WTC11 (cell line): ENCODE results near the gene WDR81. TPM values are rescaled to one million over a fixed set of nuclear protein-coding genes. Genes with fewer than 3 reads are reported as not detected.

Source experiments
- ATAC-seq: fragments of 200-7000 bp; cut with Tn5 transposase; 2 replicates; pipeline ENCODE4 v1.10.0; 2021; ENCODE audit warnings: mild to moderate bottlenecking, moderate library complexity
- CTCF ChIA-PET: fragments of 300-600 bp; sonication (Branson Sonifier 250); formaldehyde crosslinking; loops from one replicate; lab custom pipeline; 2021; ENCODE audit warnings: antibody characterized with exemption; lab: Charles Lee
- POLR2A ChIA-PET: fragments of 350-600 bp; sonication (Branson Sonifier 250); formaldehyde crosslinking; loops from one replicate; lab custom pipeline; 2021; ENCODE audit warnings: antibody characterized with exemption; lab: Charles Lee
- DNase-seq: peaks from one replicate; pipeline ENCODE4 v3.0.0; 2021; ENCODE audit warnings: low spot score
- H3K27ac Mint-ChIP-seq: 2 replicates; pipeline ENCODE4 v1.8.0; 2021; ENCODE audit warnings: mixed read lengths
- H3K27me3 Mint-ChIP-seq: 2 replicates; pipeline ENCODE4 v1.8.0; 2021; ENCODE audit warnings: low read depth, mild to moderate bottlenecking, moderate library complexity, mixed read lengths
- H3K36me3 Mint-ChIP-seq: 2 replicates; pipeline ENCODE4 v1.8.0; 2021; ENCODE audit warnings: mixed read lengths
- H3K4me1 Mint-ChIP-seq: 2 replicates; pipeline ENCODE4 v1.8.0; 2022; ENCODE audit warnings: mixed read lengths
- H3K4me3 Mint-ChIP-seq: 2 replicates; pipeline ENCODE4 v1.8.0; 2021; ENCODE audit warnings: mild to moderate bottlenecking, moderate library complexity, mixed read lengths
- H3K9me3 Mint-ChIP-seq: 2 replicates; pipeline ENCODE4 v1.8.0; 2021; ENCODE audit warnings: mixed read lengths
- CTCF ChIP-seq: fragments of 200-600 bp; IDR thresholded peaks from 2 replicates; pipeline ENCODE4 v1.8.0; 2022; ENCODE audit warnings: antibody characterized with exemption
- ELF4 ChIP-seq: sonication (generic); formaldehyde crosslinking; IDR thresholded peaks from 2 replicates; pipeline ENCODE4 v1.8.1; 2022; ENCODE audit warnings: low read depth, mild to moderate bottlenecking, moderate library complexity, missing genetic modification reagents
- FOXK1 ChIP-seq: sonication (generic); formaldehyde crosslinking; IDR thresholded peaks from 2 replicates; pipeline ENCODE4 v1.8.0; 2022; ENCODE audit warnings: mild to moderate bottlenecking, moderate library complexity, missing genetic modification reagents
- FOXP1 ChIP-seq: sonication (generic); formaldehyde crosslinking; IDR thresholded peaks from 2 replicates; pipeline ENCODE4 v1.8.0; 2022; ENCODE audit warnings: missing genetic modification reagents, mild to moderate bottlenecking, moderate library complexity, borderline replicate concordance
- JAZF1 ChIP-seq: fragments of 250-450 bp; sonication (Bioruptor Pico); IDR thresholded peaks from 2 replicates; pipeline ENCODE4 v1.9.0; 2021; ENCODE audit warnings: moderate library complexity, mild to moderate bottlenecking, inconsistent platforms
- MLX ChIP-seq: sonication (generic); formaldehyde crosslinking; IDR thresholded peaks from 2 replicates; pipeline ENCODE4 v1.8.1; 2023; ENCODE audit warnings: mild to moderate bottlenecking, missing genetic modification reagents, moderate library complexity
- MYBL2 ChIP-seq: sonication (generic); formaldehyde crosslinking; IDR thresholded peaks from 2 replicates; pipeline ENCODE4 v1.8.1; 2023; ENCODE audit warnings: mild to moderate bottlenecking, moderate library complexity, missing genetic modification reagents
- SOX15 ChIP-seq: fragments of 250-450 bp; sonication (Bioruptor Pico); IDR thresholded peaks from 2 replicates; pipeline ENCODE4 v1.9.0; 2021; ENCODE audit warnings: mild to moderate bottlenecking
- SP1 ChIP-seq: sonication (generic); formaldehyde crosslinking; conservative IDR thresholded peaks from 2 replicates; pipeline ENCODE4 v1.8.1; 2022; ENCODE audit warnings: missing genetic modification reagents
- STAT6 ChIP-seq: sonication (generic); formaldehyde crosslinking; conservative IDR thresholded peaks from 2 replicates; pipeline ENCODE4 v1.8.1; 2023; ENCODE audit warnings: mild to moderate bottlenecking, low read depth, missing genetic modification reagents, moderate library complexity
- TEAD1 ChIP-seq: sonication (generic); formaldehyde crosslinking; IDR thresholded peaks from 2 replicates; pipeline ENCODE4 v1.8.0; 2022; ENCODE audit warnings: mild to moderate bottlenecking, missing genetic modification reagents
- TEAD4 ChIP-seq: sonication (generic); formaldehyde crosslinking; IDR thresholded peaks from 2 replicates; pipeline ENCODE4 v1.8.0; 2022; ENCODE audit warnings: mild to moderate bottlenecking, missing genetic modification reagents
- ZNF121 ChIP-seq: sonication (generic); formaldehyde crosslinking; IDR thresholded peaks from 2 replicates; pipeline ENCODE4 v1.8.0; 2023; ENCODE audit warnings: missing genetic modification reagents
- ZNF423 ChIP-seq: fragments of 250-450 bp; sonication (Bioruptor Pico); IDR thresholded peaks from 2 replicates; pipeline ENCODE4 v2.1.2; 2022; ENCODE audit warnings: mild to moderate bottlenecking, moderate library complexity
- total RNA-seq: library from RNA; stranded (reverse); gene quantifications from 3 replicates; pipeline ENCODE4 v1.2.3, GENCODE V29; 2021
- TF ChIP-seq, protein P1 (sequence below): sonication (generic); formaldehyde crosslinking; IDR thresholded peaks from 2 replicates; pipeline ENCODE4 v1.8.1; 2023; ENCODE audit warnings: mild to moderate bottlenecking, moderate library complexity, missing genetic modification reagents
- TF ChIP-seq, protein P2 (sequence below): fragments of 250-450 bp; sonication (Bioruptor Pico); IDR thresholded peaks from 2 replicates; pipeline ENCODE4 v1.9.0; 2021; ENCODE audit warnings: moderate library complexity, mild to moderate bottlenecking, inconsistent platforms, borderline replicate concordance
- TF ChIP-seq, protein P3 (sequence below): fragments of 250-450 bp; sonication (Bioruptor Pico); IDR thresholded peaks from 2 replicates; pipeline ENCODE4 v2.1.2; 2022; ENCODE audit warnings: mild to moderate bottlenecking, moderate library complexity
- TF ChIP-seq, protein P4 (sequence below): sonication (generic); formaldehyde crosslinking; IDR thresholded peaks from 2 replicates; pipeline ENCODE4 v1.8.1; 2022; ENCODE audit warnings: mild to moderate bottlenecking, moderate library complexity, missing genetic modification reagents

WDR81 gene
- total RNA-seq, 1 experiment from 2014 or later = 16.4 TPM

GRCh38 chr17:1731194-1731506, 6.6 kb downstream of the WDR81 start:
- H3K9me3 Mint-ChIP-seq = no peaks in the 10 kb centered on the region
- ChIA-PET POLR2A (interaction anchor here (0.6 kb wide), 1 partner anchor 499 kb away, joined by 6 read pairs; no protein-coding TSS in a partner anchor), CTCF (no interaction called here)

DNA sequence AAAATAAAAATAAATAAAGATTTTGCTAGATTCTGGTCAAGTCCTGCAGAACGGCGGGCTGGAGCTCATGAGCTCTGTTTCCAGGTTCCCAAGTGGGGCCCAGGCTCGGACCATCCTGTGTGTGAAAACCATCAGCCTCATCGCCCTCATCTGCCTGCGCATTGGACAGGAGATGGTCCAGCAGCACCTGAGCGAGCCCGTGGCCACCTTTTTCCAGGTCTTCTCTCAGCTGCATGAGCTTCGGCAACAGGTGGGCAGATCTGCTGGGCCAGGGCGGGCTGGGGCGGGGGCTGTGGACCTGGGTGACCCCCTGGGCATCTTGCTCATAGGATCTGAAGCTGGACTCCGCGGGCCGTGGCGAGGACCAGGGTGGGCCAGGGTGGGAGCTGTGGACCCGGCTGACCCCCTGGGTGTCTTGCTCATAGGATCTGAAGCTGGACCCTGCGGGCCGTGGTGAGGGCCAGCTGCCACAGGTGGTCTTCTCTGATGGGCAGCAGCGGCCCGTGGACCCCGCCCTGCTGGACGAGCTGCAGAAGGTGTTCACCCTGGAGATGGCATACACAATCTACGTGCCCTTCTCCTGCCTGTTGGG, 7.8 kb downstream of the WDR81 start:
- Mint-ChIP-seq H3K9me3 (no peaks in the 10 kb centered on the region), H3K4me1 (no peaks in the 10 kb centered on the region)

More at GRCh38 chr17:1731194-1731506, 6.6 kb downstream of the WDR81 start:
- Mint-ChIP-seq H3K36me3 (no peaks in the 10 kb centered on the region; the same call in 1 of the 2 replicates), H3K4me1 (no peaks in the 10 kb centered on the region), H3K27ac (no peak overlapping the region), H3K4me3 (no peak overlapping the region), H3K27me3 (no peaks in the 10 kb centered on the region)
- DNase-seq (no peak), ATAC-seq (no peak)
- no peak for TF ChIP-seq JAZF1 (CRISPR knock-in tag)
- no peak for TF ChIP-seq MLX
- TF ChIP-seq ZNF423 = no peak
- no peak for TF ChIP-seq SOX15 (CRISPR knock-in tag)

DNA sequence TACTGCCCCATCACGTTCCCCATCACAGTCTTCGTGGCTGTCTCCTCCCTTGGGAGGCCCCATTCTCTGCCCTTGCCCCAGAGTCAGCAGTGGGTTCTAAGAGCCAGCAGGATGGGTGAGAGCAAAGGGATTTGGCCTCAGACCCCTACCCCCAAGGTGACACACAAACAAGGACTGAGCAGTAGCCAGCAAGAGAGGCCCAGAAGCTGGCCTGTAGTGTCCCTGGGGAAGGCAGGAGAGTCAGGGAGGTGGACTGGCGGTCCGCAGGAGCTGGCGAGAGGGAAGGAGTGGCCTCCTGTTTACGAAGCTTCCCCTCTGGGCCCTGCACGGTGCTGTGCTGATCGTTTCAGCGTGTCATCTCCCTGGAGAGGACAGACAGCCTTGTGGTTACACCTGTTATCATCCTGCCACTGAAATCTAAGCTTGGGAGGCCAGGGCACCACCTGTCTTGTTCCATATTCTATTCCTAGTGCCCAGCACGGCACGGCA, 8.4 kb downstream of the WDR81 start:
- ChIA-PET POLR2A (interaction anchor here (0.6 to 1.2 kb wide), 3 partner anchors 13 to 65 kb away, joined by 3 read pairs; no protein-coding TSS in a partner anchor), CTCF (interaction anchor here (1.1 kb wide), 1 partner anchor 10 kb away, joined by 3 read pairs; no protein-coding TSS in a partner anchor)
- no peaks in the 10 kb centered on the region for H3K4me1 Mint-ChIP-seq
- no peak overlapping the region for H3K4me3 Mint-ChIP-seq
- DNase-seq (no peak), ATAC-seq (no peak)
- no peaks in the 10 kb centered on the region for H3K27me3 Mint-ChIP-seq
- peaks cover 3% of the 10 kb centered on the region for H3K36me3 Mint-ChIP-seq
- no peak overlapping the region; the same call in 1 of the 2 replicates for H3K27ac Mint-ChIP-seq
- no peaks in the 10 kb centered on the region for H3K9me3 Mint-ChIP-seq
- no peak for TF ChIP-seq ELF4 (CRISPR knock-in tag)
- TF ChIP-seq FOXP1 (CRISPR knock-in tag) = no peak
- TF ChIP-seq ZNF121 (CRISPR knock-in tag) = no peak
- no peak for TF ChIP-seq TEAD1 (CRISPR knock-in tag)
- TF ChIP-seq, protein P1, sequence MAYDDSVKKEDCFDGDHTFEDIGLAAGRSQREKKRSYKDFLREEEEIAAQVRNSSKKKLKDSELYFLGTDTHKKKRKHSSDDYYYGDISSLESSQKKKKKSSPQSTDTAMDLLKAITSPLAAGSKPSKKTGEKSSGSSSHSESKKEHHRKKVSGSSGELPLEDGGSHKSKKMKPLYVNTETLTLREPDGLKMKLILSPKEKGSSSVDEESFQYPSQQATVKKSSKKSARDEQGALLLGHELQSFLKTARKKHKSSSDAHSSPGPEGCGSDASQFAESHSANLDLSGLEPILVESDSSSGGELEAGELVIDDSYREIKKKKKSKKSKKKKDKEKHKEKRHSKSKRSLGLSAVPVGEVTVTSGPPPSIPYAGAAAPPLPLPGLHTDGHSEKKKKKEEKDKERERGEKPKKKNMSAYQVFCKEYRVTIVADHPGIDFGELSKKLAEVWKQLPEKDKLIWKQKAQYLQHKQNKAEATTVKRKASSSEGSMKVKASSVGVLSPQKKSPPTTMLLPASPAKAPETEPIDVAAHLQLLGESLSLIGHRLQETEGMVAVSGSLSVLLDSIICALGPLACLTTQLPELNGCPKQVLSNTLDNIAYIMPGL = no peak
- TF ChIP-seq, protein P2, sequence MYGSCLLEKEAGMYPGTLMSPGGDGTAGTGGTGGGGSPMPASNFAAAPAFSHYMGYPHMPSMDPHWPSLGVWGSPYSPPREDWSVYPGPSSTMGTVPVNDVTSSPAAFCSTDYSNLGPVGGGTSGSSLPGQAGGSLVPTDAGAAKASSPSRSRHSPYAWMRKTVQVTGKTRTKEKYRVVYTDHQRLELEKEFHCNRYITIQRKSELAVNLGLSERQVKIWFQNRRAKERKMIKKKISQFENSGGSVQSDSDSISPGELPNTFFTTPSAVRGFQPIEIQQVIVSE (CRISPR knock-in tag) = no peak
- no peak for TF ChIP-seq FOXK1 (CRISPR knock-in tag)
- TF ChIP-seq CTCF = no peak
- TF ChIP-seq, protein P3, sequence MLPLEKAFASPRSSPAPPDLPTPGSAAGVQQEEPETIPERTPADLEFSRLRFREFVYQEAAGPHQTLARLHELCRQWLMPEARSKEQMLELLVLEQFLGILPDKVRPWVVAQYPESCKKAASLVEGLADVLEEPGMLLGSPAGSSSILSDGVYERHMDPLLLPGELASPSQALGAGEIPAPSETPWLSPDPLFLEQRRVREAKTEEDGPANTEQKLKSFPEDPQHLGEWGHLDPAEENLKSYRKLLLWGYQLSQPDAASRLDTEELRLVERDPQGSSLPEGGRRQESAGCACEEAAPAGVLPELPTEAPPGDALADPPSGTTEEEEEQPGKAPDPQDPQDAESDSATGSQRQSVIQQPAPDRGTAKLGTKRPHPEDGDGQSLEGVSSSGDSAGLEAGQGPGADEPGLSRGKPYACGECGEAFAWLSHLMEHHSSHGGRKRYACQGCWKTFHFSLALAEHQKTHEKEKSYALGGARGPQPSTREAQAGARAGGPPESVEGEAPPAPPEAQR (CRISPR knock-in tag) = no peak

More for the DNA sequence above, 7.8 kb downstream of the WDR81 start:
- Mint-ChIP-seq H3K27ac (no peak overlapping the region), H3K36me3 (peaks cover 3% of the 10 kb centered on the region), H3K4me3 (no peak overlapping the region), H3K27me3 (no peaks in the 10 kb centered on the region)
- ATAC-seq = no peak
- TF ChIP-seq TEAD4 (CRISPR knock-in tag) (no peak), STAT6 (CRISPR knock-in tag) (no peak), SP1 (CRISPR knock-in tag) (no peak), MYBL2 (CRISPR knock-in tag) (no peak)
- TF ChIP-seq, protein P4, sequence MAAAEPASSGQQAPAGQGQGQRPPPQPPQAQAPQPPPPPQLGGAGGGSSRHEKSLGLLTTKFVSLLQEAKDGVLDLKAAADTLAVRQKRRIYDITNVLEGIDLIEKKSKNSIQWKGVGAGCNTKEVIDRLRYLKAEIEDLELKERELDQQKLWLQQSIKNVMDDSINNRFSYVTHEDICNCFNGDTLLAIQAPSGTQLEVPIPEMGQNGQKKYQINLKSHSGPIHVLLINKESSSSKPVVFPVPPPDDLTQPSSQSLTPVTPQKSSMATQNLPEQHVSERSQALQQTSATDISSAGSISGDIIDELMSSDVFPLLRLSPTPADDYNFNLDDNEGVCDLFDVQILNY = no peak
- no peak for DNase-seq
- POLR2A ChIA-PET = interaction anchor here (0.5 to 1.2 kb wide), 3 partner anchors 14 to 96 kb away, joined by 3 read pairs; no protein-coding TSS in a partner anchor
- CTCF ChIA-PET = interaction anchor here (0.6 to 0.9 kb wide), 2 partner anchors 51 to 805 kb away, joined by 3 to 4 read pairs; no protein-coding TSS in a partner anchor
